Measurements from ENCODE around the gene CCDC86.

CCDC86 gene

DNA sequence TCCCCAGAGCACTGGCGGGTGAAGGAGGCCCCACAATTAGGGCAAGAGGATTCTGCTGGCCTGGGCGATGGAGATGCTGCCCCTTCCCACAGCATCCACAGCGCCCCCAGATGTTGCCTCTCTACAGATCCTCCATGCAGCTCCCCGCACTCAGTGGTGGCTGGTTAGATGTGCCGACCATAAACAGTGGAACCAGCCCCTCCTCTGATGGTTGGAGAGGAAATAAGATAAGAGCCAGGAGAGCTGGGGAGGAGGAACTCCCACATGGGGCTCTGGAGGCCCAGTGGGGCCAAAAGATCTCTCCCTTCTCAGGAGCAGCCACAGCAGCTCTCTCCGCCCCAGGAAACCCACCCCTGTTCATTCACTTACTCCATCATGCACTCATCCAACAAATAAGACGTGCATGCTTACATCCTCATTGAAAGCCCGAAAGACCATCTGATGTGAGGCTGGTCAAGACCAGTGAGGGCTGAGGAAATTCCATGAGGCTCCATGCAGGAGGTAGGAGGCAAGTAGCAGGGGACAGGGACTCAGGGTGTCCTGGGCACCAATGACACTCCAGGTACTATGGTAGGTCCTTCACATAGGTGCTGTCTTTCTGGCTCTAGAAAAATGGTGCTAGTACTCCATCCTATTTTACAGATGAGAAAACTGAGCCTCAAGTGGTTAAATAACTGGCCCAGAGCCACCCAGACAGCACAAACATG, 12.4 kb downstream of the CCDC86 start:
- no peak for DNase-seq

DNA sequence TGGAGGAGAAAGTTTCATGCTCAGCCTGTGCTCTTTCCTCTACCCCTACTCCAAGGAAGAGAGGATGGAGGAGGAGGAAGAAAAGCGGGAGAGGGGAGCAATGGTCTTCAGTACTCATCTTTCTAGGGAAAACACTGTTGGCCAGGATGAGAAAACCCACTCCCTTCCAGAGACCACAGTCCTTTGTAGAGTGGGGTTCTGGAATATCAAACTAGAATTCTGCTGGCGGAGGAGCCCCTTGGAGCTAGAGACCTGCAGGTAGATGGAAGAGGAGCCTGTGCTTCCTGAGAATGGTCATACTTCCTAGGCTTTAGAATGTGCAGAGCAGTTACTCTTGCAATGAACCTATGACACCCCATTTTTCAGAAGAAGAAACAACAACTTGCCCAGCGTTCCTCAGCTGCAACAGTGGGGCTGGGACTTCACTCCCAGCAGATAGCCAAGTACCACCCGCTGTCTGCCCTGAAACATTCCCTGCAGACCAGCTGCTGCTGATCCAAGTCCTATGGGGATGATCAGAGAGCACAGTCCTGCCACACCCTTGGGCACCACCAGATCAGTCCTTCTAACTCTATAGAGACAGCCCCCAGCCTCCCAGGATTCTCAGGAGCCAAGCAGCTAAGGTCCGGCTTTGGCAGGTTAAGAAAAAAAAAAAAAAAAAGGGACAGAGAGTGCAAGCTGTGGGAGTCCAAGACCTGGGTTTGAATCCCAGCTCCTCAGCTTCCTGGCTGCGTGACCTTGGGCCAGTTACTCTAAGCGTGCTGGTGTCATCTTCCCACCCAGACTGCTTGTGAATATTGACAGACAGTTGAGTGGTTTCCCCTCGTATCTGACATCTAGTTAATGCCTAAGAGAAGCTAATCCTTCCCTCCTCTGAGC, 13.2 kb downstream of the CCDC86 start:
- no peak for DNase-seq

DNA sequence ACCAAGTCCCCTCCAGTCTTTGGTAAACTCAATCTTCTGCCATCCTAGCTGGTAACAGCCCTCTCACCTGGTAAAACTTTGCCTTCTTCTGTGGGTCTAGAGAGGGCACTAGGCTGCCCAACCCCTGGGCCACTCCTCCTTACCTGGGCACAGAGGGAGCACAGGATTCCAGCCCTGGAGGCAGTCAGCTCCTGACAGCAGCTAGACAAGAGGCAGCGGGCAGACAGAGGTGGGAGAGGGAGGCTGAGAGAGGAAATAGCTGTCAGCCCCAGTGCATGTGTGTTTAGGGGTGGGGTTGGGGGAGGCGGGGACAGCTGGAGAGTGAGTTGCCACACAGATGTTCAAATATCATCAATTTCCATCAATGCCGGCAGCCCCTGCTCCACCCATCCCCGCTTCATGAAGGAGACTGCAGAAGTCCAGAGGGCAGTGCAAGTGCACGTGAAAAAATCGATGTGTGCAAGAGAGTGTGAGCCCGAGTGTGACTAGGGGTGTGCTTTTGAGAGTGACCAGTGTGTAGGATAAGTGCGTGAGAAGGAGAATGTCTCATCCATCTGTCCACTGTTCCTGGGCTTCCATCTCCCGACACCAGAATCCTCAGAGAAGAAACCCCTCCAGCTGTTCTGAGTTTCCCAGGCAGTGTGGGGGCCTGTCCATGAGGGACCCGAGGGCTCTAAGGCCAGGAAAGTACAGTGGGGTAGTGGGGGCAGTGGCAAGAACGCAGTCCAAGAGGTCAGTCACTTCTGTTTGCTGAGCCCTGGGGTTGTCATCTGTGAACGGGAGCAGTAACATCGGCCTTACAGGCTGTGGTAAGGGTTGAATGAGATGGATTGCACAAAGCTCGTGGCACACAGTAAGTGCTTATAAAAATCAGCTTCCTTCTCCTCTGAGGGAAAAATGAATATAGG, 14.1 kb downstream of the CCDC86 start, which contains the start of gene PTGDR2:
Gene PTGDR2, minus strand, starts transcription at position 225 of the 908 bp plus-strand sequence. CDS start 2,228 bp downstream, outside the sequence.
- no peak for DNase-seq

DNA sequence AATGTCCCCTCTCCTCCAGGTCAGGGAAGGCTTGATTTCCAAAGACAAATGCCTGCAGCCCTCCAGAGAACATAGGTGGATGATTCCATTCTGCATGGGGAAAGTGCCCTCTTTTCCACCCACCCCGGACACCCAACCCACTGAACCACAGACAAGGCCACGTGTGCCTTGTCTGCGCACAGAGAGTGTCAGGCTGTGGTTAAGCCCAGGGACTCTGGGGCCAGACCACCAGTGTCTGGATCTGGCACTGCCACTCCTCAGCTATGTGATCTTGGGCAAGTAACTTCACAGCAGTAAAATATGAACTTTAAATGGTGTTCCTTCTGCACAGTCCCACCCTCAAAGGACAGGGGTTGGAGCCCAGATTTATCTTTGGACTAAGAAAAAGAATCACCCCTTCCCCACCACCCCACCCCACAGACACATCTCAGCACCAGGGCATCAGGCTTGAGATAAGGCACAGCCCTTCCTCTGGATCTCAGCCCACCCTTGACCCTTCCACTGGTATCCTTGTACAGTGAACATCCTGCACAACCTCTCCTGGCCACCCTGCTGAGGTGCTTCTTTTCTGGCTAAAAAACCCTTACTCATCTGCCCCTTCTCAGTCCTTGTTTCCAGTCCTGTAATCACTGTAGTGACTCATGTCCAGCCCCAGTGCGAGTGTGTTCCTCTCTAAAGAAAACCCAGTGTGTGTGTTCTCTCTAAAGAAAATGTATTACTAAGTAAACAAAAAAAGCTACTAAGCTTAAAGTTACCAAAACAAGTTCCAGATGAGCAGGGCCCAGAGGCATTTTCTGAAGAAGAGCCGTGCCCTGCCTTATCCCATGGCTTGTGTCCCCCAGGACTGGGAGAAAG, 15.7 kb downstream of the CCDC86 start:
- DNase-seq: no peak

GRCh38 chr11:60858236-60858635, 16.3 kb downstream of the CCDC86 start:
- DNase-seq: no peak

DNA sequence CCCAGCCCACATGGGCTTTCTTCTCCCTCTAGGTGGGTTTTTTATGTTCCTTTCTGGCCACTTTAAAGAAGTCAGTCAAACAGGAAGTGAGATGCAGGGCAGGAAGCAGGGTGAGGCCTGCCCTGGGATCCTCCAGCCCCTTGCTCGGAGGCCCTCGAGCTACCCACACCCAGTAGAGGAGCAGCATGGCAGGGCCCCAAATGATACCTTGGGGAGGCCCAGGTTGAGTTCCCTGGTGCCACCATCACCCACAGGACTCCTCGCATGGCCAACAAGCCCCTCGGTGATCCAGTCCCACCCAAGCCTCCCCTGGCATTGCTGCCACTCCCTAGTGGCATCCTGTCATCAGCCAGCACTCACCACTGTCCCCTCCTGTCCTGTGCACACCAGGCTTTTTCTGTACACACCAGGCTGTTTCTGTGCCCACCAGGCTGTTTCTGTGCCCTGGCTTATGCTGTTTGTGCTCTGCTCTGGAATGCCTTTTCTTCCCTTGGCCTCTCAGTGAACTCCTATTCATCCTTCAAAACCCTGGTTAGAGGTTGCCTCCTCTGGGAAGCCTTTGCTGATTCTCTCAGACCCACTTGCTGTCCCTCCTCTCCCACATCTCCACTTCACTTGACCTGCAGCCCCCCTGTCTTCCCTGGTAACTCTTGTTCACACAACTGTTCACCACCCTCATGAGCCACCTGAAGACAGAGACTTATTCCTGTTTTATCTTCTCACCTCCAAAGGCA, 17.0 kb downstream of the CCDC86 start:
- no peak for DNase-seq

DNA sequence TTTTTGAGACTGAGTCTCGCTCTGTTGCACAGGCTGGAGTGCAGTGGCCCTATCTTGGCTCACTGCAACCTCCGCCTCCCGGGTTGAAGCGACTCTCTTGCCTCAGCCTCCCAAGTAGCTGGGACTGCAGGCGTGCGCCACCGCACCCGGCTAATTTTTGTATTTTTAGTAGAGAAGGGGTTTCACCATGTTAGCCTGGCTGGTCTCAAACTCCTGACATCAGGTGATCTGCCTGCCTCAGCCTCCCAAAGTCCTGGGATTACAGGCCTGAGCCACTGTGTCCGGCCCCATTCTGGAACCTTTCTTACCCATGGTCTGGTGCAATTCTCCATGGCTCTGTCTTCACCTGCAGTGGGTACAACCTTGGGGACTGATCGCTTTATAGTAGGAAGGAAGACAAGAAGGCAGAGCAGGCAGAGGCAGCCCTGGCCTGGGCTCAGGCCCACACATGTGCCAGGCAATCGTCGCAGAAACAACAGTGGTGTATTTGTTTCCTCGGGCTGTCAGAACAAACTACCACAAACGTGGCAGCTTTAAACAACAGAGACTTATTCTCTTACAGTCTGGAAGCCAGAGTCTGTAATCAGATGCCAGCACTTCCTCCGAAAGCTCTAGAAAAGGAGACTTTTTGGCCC, 17.8 kb downstream of the CCDC86 start:
- no peak for DNase-seq

- DNase-seq: no peak
Measured at GRCh38 chr11:60860943-60861342, 19.0 kb downstream of the CCDC86 start.

DNA sequence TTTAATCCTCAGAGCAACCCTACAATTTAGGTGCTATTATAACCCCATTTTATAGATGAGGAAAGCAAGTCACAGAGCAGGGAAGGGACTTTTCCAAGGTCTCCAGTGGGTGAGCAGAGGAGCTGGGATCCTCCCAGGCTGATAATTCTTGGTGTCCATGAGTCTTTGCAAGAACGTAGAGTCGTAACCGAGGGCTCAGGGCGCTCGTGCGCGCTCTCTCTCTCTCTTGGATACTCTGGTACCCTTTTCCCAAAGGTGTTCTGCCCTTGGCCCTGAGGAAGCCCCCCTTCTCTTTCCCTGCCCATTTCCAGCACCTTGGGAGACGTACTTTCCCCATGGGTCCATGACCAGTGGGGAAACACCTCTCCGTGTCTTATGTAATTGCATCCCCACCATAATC, 20.3 kb downstream of the CCDC86 start:
- DNase-seq: no peak

GRCh38 chr11:60863550-60864521, 21.9 kb downstream of the CCDC86 start:
- DNase-seq: no peak

DNA sequence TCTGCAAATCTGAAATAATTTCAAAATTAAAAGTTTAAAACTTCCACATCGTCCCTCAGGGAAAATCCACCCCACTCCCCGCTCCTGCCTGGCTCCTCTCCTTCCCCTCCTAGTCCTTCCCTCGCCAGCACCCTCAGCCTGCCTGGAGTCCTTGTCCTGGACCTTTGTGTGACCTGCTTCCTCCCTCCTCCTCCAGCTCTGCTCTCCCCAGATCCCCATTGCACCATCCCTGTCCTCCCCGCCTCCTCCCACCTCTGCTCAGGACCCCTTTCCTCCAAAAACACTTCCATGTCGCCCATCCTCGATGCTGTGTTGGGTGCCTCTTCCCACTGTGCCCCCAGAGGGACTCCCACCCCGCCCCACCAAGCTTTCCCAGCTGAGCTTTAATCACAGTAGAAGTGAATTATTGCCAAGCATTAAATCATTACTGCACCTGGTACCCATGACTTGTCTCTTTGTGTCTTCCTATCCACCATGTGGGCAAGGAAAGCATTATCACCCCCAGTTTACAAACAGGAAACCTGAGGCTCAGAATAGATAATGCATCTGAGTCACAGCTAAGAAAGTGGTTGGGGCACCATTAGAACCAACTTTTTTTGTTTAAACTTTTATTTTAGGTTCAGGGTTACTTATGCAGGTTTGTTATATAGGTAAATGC, 23.1 kb downstream of the CCDC86 start:
- DNase-seq: no peak

GRCh38 chr11:60866911-60867870, 25.3 kb downstream of the CCDC86 start, which contains the start of gene ZP1:
TSS of gene ZP1 (plus strand) at chr11:60867542. CDS start at chr11:60867562, 20 bp downstream.
- no peak for DNase-seq

GRCh38 chr11:60867871-60868681, 26.2 kb downstream of the CCDC86 start:
- no peak for DNase-seq

GRCh38 chr11:60868682-60869450, 27.0 kb downstream of the CCDC86 start:
- DNase-seq: no peak

- DNase-seq: no peak
Measured at GRCh38 chr11:60869451-60869825, 27.5 kb downstream of the CCDC86 start.

DNA sequence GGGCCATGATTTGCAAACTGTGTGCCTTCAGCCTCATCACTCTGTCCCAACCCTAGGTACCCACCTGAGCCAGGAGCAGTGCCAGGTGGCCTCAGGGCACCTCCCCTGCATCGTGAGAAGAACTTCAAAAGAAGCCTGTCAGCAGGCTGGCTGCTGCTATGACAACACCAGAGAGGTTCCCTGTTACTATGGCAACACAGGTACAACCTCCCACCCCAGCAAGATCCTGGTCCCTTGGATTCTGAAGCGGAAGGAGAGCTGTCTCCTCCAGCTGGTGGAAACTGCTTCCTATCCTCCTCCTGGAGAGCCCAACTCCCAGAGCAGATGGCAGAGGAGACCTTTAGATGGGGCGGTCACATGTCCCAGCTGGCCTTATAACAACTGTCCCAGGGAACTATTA, 28.4 kb downstream of the CCDC86 start:
- DNase-seq: no peak

All from CD4-positive, alpha-beta T cell treated with Interleukin-15 for 1 hour (primary cell).